HG03064 (cell line): ENCODE data around the gene CLASP2.
"Not testable (repeated sequence)": the region's sequence is repeated elsewhere in the genome, so short reads cannot be mapped to it uniquely, and the experiment has no call there.

Experiments used
- ATAC-seq: cut with Tn5 transposase; IDR thresholded peaks from one replicate; pipeline ENCODE4 v1.9.1; 2021; ENCODE audit warnings: low read depth; ENCODE audit not compliant: unreplicated experiment

The CLASP2 gene

GRCh38 chr3:33467786-33468185 lies 250.3 kb downstream of the CLASP2 start:
- no peak for ATAC-seq

GRCh38 chr3:33461097-33461496 lies 257.0 kb downstream of the CLASP2 start:
- ATAC-seq = no peak

GRCh38 chr3:33459577-33459976 lies 258.5 kb downstream of the CLASP2 start:
- not testable (repeated sequence) for ATAC-seq

GRCh38 chr3:33458446-33458845 lies 259.6 kb downstream of the CLASP2 start:
- ATAC-seq = no peak

GRCh38 chr3:33456756-33457155 lies 261.3 kb downstream of the CLASP2 start:
- no peak for ATAC-seq

- ATAC-seq = no peak
Observed at GRCh38 chr3:33453331-33453761, 264.7 kb downstream of the CLASP2 start.

- ATAC-seq = not testable (repeated sequence)
Observed at GRCh38 chr3:33451994-33452393, 266.1 kb downstream of the CLASP2 start.

GRCh38 chr3:33447958-33448357 lies 270.1 kb downstream of the CLASP2 start:
- ATAC-seq = no peak

GRCh38 chr3:33447256-33447625 lies 270.8 kb downstream of the CLASP2 start:
- ATAC-seq = not testable (repeated sequence)
